ENCODE results near the gene SMC3. TPM values are rescaled to one million over a fixed set of nuclear protein-coding genes. Genes with fewer than 3 reads are reported as not detected.
A peak's percentile ranks its signal among the peaks of the same experiment; 100 is the strongest.

SMC3 gene
- total RNA-seq, 5 donors from 2014 or later (not counting 1 experiment from before 2014, with no cell fraction given): 37.1 to 42.0 (median 39.2) TPM

DNA sequence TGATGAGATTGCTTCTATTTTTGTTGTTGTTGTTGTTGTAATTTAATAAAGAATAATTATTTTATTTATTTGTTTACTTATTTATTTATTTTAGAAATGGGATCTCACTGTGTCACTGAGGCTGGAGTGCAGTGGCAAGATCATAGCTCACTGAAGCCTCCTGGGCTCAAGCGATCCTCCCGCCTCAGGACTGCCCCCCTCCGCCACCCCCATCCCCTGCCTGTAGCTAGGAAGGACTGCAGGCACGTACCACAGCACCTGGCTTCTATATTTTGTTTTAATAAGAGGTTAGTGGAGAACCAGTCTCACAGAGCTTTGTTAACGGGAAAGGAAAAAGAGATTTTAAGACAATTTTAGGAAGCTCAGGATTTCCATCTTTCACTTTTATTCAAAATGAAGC is 19.5 kb upstream of the SMC3 start:
- ChIA-PET CTCF (interaction anchor here (0.6 to 6.3 kb wide), 9 partner anchors 12 to 1726 kb away, joined by 3 to 53 read pairs (median 5); partner anchors contain the start of gene SMNDC1 (in 1 of the 2)), POLR2A (interaction anchor here in 1 of 2 donors (1.0 kb wide), 1 partner anchor 45 kb away, joined by 3 read pairs; no protein-coding TSS in a partner anchor)
- H3K4me1 ChIP-seq (ENCODE audit: control insufficient read depth in 1 of 2, extremely low read depth in 1 of 2, insufficient read depth in 2 of 2, low read length in 2 of 2): no peaks in the 10 kb centered on the region

DNA sequence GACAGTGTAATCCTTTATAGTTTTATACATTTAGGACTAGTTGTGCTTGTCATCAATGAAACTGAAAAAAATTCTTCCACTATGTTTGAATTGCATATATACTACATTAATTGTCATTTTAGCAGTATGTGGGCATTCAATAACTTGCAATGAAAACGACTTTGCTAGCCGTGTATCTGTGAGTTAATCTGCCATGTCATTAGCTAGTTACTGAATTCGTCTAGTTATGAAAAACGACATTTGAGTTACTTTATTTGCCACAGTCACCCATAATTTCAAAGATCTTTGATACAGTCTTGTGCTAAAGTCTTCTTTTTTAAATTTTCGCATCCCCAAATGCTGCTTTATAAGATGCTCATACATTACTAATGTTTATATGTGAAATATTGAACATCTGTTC is 18.3 kb upstream of the SMC3 start:
- Histone ChIP-seq H3K4me3 (ENCODE audit: control insufficient read depth in 1 of 2, extremely low read depth in 1 of 2, low read length in 1 of 2) (no peak overlapping the region), H3K9me3 (no peaks in the 10 kb centered on the region), H3K36me3 (ENCODE audit: control insufficient read depth in 2 of 2, extremely low read depth in 1 of 2, insufficient read depth in 1 of 2, low read length in 1 of 2) (no peaks in the 10 kb centered on the region), H3K4me1 (ENCODE audit: control insufficient read depth in 1 of 2, extremely low read depth in 1 of 2, insufficient read depth in 2 of 2, low read length in 2 of 2) (no peaks in the 10 kb centered on the region), H3K27ac (ENCODE audit: low read length) (no peak overlapping the region), H3K27me3 (replicated peaks in 1 of 2; ENCODE audit: control insufficient read depth in 2 of 2, extremely low read depth in 1 of 2, insufficient read depth in 2 of 2, low read length in 1 of 2) (no peaks in the 10 kb centered on the region)
- H3K4me3 Mint-ChIP-seq: no peak overlapping the region
- peaks cover 9 to 15% of the 10 kb centered on the region in 2 donors for H3K27me3 Mint-ChIP-seq
- H3K4me1 Mint-ChIP-seq: peaks cover 0 to 5% (median 4%) of the 10 kb centered on the region in 3 donors
- ChIA-PET CTCF (interaction anchor here (0.6 to 6.3 kb wide), 12 partner anchors 11 to 668 kb away, joined by 3 to 53 read pairs (median 3); partner anchors contain the start of gene SMNDC1 (in 1 of the 2)), POLR2A (interaction anchor here (0.6 to 0.9 kb wide), 2 partner anchors 242 to 244 kb away, joined by 3 to 4 read pairs; no protein-coding TSS in a partner anchor)
- no peak overlapping the region for H3K27ac Mint-ChIP-seq
- no peak for ATAC-seq (replicated peaks in 1 of 4)
- no peaks in the 10 kb centered on the region for H3K36me3 Mint-ChIP-seq
- H3K9me3 Mint-ChIP-seq: no peaks in the 10 kb centered on the region
- no peak for DNase-seq
- no CpG with 5 or more reads among the region's 5 CpGs for WGBS (ENCODE audit: insufficient coverage)

More for the DNA sequence above, 19.5 kb upstream of the SMC3 start:
- no CpG with 5 or more reads among the region's 5 CpGs for WGBS (ENCODE audit: insufficient coverage)
- Mint-ChIP-seq H3K4me3 (no peak overlapping the region), H3K9me3 (no peaks in the 10 kb centered on the region), H3K36me3 (no peaks in the 10 kb centered on the region), H3K4me1 (peaks cover 0 to 5% (median 4%) of the 10 kb centered on the region in 3 donors), H3K27ac (no peak overlapping the region), H3K27me3 (peaks cover 9 to 15% of the 10 kb centered on the region in 2 donors)
- H3K27ac ChIP-seq (ENCODE audit: low read length): no peak overlapping the region
- DNase-seq (no peak), ATAC-seq (replicated peaks in 1 of 4) (no peak)
- H3K36me3 ChIP-seq (ENCODE audit: control insufficient read depth in 2 of 2, extremely low read depth in 1 of 2, insufficient read depth in 1 of 2, low read length in 1 of 2): no peaks in the 10 kb centered on the region
- H3K27me3 ChIP-seq (replicated peaks in 1 of 2; ENCODE audit: control insufficient read depth in 2 of 2, extremely low read depth in 1 of 2, insufficient read depth in 2 of 2, low read length in 1 of 2): no peaks in the 10 kb centered on the region
- H3K9me3 ChIP-seq: no peaks in the 10 kb centered on the region
- H3K4me3 ChIP-seq (ENCODE audit: control insufficient read depth in 1 of 2, extremely low read depth in 1 of 2, low read length in 1 of 2): no peak overlapping the region

DNA sequence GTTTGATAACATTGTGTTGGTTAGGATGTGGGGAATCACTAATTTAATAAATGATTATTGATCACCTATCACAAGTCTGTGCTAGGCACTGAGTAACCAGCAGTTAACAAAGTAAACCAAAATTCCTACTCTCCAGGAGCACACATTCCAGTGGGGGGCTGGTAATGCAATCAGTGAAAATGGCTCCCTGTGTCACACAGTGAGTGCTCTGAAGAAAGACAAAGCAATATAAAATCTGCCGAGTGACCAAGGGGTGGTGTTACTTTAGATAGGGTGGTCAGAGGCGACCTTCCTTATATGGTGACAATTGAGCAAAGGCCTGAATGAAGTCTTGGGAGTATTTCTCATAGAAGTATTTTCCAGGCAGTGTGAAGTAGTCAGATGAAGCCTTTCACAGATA is 13.6 kb upstream of the SMC3 start:
- Histone ChIP-seq H3K36me3 (ENCODE audit: control insufficient read depth in 2 of 2, extremely low read depth in 1 of 2, insufficient read depth in 1 of 2, low read length in 1 of 2) (no peaks in the 10 kb centered on the region), H3K4me1 (ENCODE audit: control insufficient read depth in 1 of 2, extremely low read depth in 1 of 2, insufficient read depth in 2 of 2, low read length in 2 of 2) (peaks cover 0 to 5% of the 10 kb centered on the region in 2 experiments), H3K27ac (ENCODE audit: low read length) (no peak overlapping the region), H3K9me3 (no peaks in the 10 kb centered on the region), H3K4me3 (ENCODE audit: control insufficient read depth in 1 of 2, extremely low read depth in 1 of 2, low read length in 1 of 2) (no peak overlapping the region), H3K27me3 (replicated peaks in 1 of 2; ENCODE audit: control insufficient read depth in 2 of 2, extremely low read depth in 1 of 2, insufficient read depth in 2 of 2, low read length in 1 of 2) (no peaks in the 10 kb centered on the region)
- no peak for ATAC-seq (replicated peaks in 1 of 4)
- WGBS (ENCODE audit: insufficient coverage): no CpG with 5 or more reads among the region's 2 CpGs
- H3K27me3 Mint-ChIP-seq: peaks cover 9 to 15% of the 10 kb centered on the region in 2 donors
- DNase-seq: no peak
- ChIA-PET POLR2A (interaction anchor here in 1 of 2 donors (0.5 kb wide), 1 partner anchor 11 kb away, joined by 3 read pairs; no protein-coding TSS in a partner anchor), CTCF (no interaction called here)
- no peak overlapping the region for H3K27ac Mint-ChIP-seq
- H3K36me3 Mint-ChIP-seq: no peaks in the 10 kb centered on the region
- peaks cover 3 to 7% (median 4%) of the 10 kb centered on the region in 3 donors for H3K4me1 Mint-ChIP-seq
- no peak overlapping the region for H3K4me3 Mint-ChIP-seq
- no peaks in the 10 kb centered on the region for H3K9me3 Mint-ChIP-seq

DNA sequence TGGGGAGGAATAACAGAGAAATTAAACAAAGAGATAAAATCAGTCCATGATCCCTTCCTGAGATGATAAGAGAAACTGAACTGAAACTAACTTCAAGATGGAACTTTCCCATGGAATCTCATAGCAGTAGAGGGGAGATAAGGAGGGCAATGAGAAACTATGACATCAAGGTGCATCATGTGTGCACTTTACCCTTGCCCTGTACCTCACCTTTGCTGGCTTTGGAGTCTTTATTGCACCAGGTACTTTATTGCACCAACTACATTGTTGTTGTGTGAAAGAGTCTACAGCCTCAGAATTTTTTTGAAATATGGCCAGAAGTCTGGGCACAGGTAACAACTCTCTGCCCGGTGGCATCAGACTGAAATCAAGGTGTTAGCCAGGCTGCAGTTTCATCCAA is 11.2 kb upstream of the SMC3 start:
- Histone ChIP-seq H3K4me1 (ENCODE audit: control insufficient read depth in 1 of 2, extremely low read depth in 1 of 2, insufficient read depth in 2 of 2, low read length in 2 of 2) (peaks cover 0 to 5% of the 10 kb centered on the region in 2 experiments), H3K4me3 (ENCODE audit: control insufficient read depth in 1 of 2, extremely low read depth in 1 of 2, low read length in 1 of 2) (no peak overlapping the region), H3K9me3 (no peaks in the 10 kb centered on the region), H3K27me3 (replicated peaks in 1 of 2; ENCODE audit: control insufficient read depth in 2 of 2, extremely low read depth in 1 of 2, insufficient read depth in 2 of 2, low read length in 1 of 2) (no peaks in the 10 kb centered on the region), H3K27ac (ENCODE audit: low read length) (no peak overlapping the region), H3K36me3 (ENCODE audit: control insufficient read depth in 2 of 2, extremely low read depth in 1 of 2, insufficient read depth in 1 of 2, low read length in 1 of 2) (no peaks in the 10 kb centered on the region)
- Mint-ChIP-seq H3K36me3 (no peaks in the 10 kb centered on the region), H3K4me1 (peaks cover 3 to 7% (median 4%) of the 10 kb centered on the region in 3 donors), H3K27me3 (peaks cover 5 to 12% of the 10 kb centered on the region in 2 donors), H3K27ac (no peak overlapping the region), H3K9me3 (no peaks in the 10 kb centered on the region), H3K4me3 (no peak overlapping the region)
- POLR2A ChIA-PET: no interaction called here
- DNase-seq (no peak), ATAC-seq (replicated peaks in 1 of 4) (no peak)
- no CpG with 5 or more reads among the region's 1 CpG for WGBS (ENCODE audit: insufficient coverage)
- CTCF ChIA-PET: no interaction called here

DNA sequence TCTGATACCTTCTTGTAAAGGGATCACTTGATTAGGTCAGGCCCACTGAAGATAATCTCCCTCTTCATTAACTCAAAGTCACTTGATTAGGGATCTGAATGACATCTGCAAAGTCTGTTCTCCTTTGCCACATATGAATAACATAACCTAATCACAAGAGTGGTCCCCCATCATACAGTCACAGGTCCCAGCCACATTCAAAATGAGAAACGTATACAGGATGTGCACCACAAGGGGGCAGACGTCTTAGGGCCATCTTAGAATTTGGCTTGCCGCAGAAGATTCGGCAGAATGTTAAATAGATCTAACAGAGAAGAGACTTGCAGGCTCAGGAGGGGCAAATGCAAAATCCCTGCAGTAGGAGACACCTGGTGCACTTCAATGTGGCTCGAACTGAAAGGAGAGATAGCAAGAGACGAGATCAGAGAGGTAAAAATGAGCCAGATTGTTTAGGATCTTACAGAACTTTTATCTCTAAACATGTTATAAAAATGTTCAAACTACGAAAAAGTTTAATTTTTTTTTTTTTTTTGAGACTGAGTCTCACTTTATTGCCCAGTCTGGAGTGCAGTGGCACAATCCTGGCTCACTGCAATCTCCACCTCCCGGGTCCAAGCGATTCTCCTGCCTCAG is 10.4 kb upstream of the SMC3 start:
- ChIA-PET CTCF (interaction anchor here in 1 of 2 donors (1.0 kb wide), 1 partner anchor 10 kb away, joined by 3 read pairs; no protein-coding TSS in a partner anchor), POLR2A (interaction anchor here in 1 of 2 donors (0.7 kb wide), 1 partner anchor 9 kb away, joined by 4 read pairs; no protein-coding TSS in a partner anchor)
- Mint-ChIP-seq H3K36me3 (no peaks in the 10 kb centered on the region), H3K4me1 (peaks cover 3 to 7% (median 4%) of the 10 kb centered on the region in 3 donors), H3K27ac (peak overlapping the region in 1 of 2 donors; percentile 48), H3K9me3 (no peaks in the 10 kb centered on the region), H3K4me3 (no peak overlapping the region), H3K27me3 (peaks cover 6 to 7% of the 10 kb centered on the region in 2 donors)
- no peaks in the 10 kb centered on the region for H3K9me3 ChIP-seq
- no peak overlapping the region for H3K27ac ChIP-seq (ENCODE audit: low read length)
- no peaks in the 10 kb centered on the region for H3K36me3 ChIP-seq (ENCODE audit: control insufficient read depth in 2 of 2, extremely low read depth in 1 of 2, insufficient read depth in 1 of 2, low read length in 1 of 2)
- peaks cover 0 to 5% of the 10 kb centered on the region in 2 experiments for H3K4me1 ChIP-seq (ENCODE audit: control insufficient read depth in 1 of 2, extremely low read depth in 1 of 2, insufficient read depth in 2 of 2, low read length in 2 of 2)
- H3K4me3 ChIP-seq (ENCODE audit: control insufficient read depth in 1 of 2, extremely low read depth in 1 of 2, low read length in 1 of 2): no peak overlapping the region
- no peaks in the 10 kb centered on the region for H3K27me3 ChIP-seq (replicated peaks in 1 of 2; ENCODE audit: control insufficient read depth in 2 of 2, extremely low read depth in 1 of 2, insufficient read depth in 2 of 2, low read length in 1 of 2)
- 41% methylated on average over 6 of the region's 9 CpGs for WGBS (ENCODE audit: insufficient coverage)
- peak in 34 of 35 experiments; percentile 20 to 85 (median 58) for DNase-seq
- peak; percentile 89 to 96 (median 94) for ATAC-seq (replicated peaks in 1 of 4)

DNA sequence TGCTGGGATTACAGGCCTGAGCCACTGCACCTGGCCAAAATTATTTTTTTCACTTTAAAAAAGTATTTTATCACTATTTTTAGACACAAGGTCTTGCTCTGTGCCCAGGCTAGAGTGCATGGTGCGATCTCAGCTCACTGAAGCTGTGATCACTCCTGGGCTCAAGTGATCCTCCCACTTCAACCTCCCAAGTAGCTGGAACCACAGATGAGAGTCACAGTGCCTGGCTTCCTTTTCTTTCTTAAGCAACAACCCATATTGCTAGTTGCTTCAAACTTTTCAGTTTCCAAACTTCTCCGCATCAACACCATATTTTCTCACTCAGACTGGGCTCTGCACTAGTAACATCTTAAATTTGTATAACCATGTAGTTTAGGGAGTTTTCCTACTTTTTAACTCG is 9.5 kb upstream of the SMC3 start:
- H3K4me1 ChIP-seq (ENCODE audit: control insufficient read depth in 1 of 2, extremely low read depth in 1 of 2, insufficient read depth in 2 of 2, low read length in 2 of 2): peaks cover 0 to 5% of the 10 kb centered on the region in 2 experiments
- no peak overlapping the region for H3K27ac ChIP-seq (ENCODE audit: low read length)
- POLR2A ChIA-PET: interaction anchor here in 1 of 2 donors (0.6 to 0.7 kb wide), 2 partner anchors 8 to 259 kb away, joined by 4 read pairs; no protein-coding TSS in a partner anchor
- Mint-ChIP-seq H3K27me3 (peaks cover 3 to 6% of the 10 kb centered on the region in 2 donors), H3K36me3 (no peaks in the 10 kb centered on the region), H3K4me3 (no peak overlapping the region), H3K27ac (no peak overlapping the region), H3K4me1 (peaks cover 3 to 7% (median 4%) of the 10 kb centered on the region in 3 donors), H3K9me3 (no peaks in the 10 kb centered on the region)
- DNase-seq: no peak
- no peak for ATAC-seq (replicated peaks in 1 of 4)
- 100% methylated on average over 1 of the region's 3 CpGs for WGBS (ENCODE audit: insufficient coverage)
- H3K9me3 ChIP-seq: no peaks in the 10 kb centered on the region
- no peaks in the 10 kb centered on the region for H3K27me3 ChIP-seq (replicated peaks in 1 of 2; ENCODE audit: control insufficient read depth in 2 of 2, extremely low read depth in 1 of 2, insufficient read depth in 2 of 2, low read length in 1 of 2)
- CTCF ChIA-PET: interaction anchor here (0.6 to 1.0 kb wide), 6 partner anchors 9 to 1881 kb away, joined by 3 to 6 read pairs (median 4); no protein-coding TSS in a partner anchor
- no peak overlapping the region for H3K4me3 ChIP-seq (ENCODE audit: control insufficient read depth in 1 of 2, extremely low read depth in 1 of 2, low read length in 1 of 2)
- no peaks in the 10 kb centered on the region for H3K36me3 ChIP-seq (ENCODE audit: control insufficient read depth in 2 of 2, extremely low read depth in 1 of 2, insufficient read depth in 1 of 2, low read length in 1 of 2)

Data from T-cell (primary cell).